Measurements from ENCODE around the gene SIL1. TPM values are rescaled to one million over a fixed set of nuclear protein-coding genes. Genes with fewer than 3 reads are reported as not detected.

The SIL1 gene
- total RNA-seq, 1 experiment from 2014 or later: 46.5 TPM

GRCh38 chr5:138952962-138953361 lies 245.2 kb downstream of the SIL1 start:
- Histone ChIP-seq H3K79me2 (ENCODE audit: low read depth) (no peaks in the 10 kb centered on the region), H3K9me3 (ENCODE audit: insufficient read depth, low read depth) (no peaks in the 10 kb centered on the region), H4K20me1 (ENCODE audit: insufficient read depth) (no peaks in the 10 kb centered on the region), H3F3A (ENCODE audit: insufficient read depth, low read depth) (no peaks in the 10 kb centered on the region), H3K4me3 (no peak overlapping the region), H3K36me3 (ENCODE audit: low read depth) (no peaks in the 10 kb centered on the region), H2AFZ (no peak overlapping the region), H3K4me1 (replicated peaks; ENCODE audit: insufficient read depth) (no peaks in the 10 kb centered on the region), H3K27me3 (ENCODE audit: insufficient read depth, low read depth) (no peaks in the 10 kb centered on the region), H3K4me2 (no peak overlapping the region), H3K9me2 (ENCODE audit: insufficient read depth) (no peaks in the 10 kb centered on the region), H3K27ac (no peak overlapping the region)
- intact Hi-C loops (cut with micrococcal nuclease; ENCODE audit: unreplicated experiment): no loop called here
- no peak for TF ChIP-seq CTCF (conservative IDR thresholded peaks at IDR 0.05)
- no peak for TF ChIP-seq EZH2 (IDR thresholded peaks at IDR 0.05; ENCODE audit: low read depth)
- DNase-seq: no peak
- ChIA-PET POLR2A (ENCODE audit: unreplicated experiment) (no interaction called here), CTCF (no interaction called here)
- no TSS peak for BruUV-seq (replicated peaks)

- no TSS peak for BruUV-seq (replicated peaks)
- ChIA-PET POLR2A (ENCODE audit: unreplicated experiment) (interaction anchor here (0.5 kb wide), 1 partner anchor 33 kb away, joined by 6 read pairs; no protein-coding TSS in a partner anchor), CTCF (no interaction called here)
- Histone ChIP-seq H3K4me1 (replicated peaks; ENCODE audit: insufficient read depth) (no peaks in the 10 kb centered on the region), H3K9me3 (ENCODE audit: insufficient read depth, low read depth) (no peaks in the 10 kb centered on the region), H3K27ac (no peak overlapping the region), H3K4me2 (no peak overlapping the region), H2AFZ (no peak overlapping the region), H3K9me2 (ENCODE audit: insufficient read depth) (no peaks in the 10 kb centered on the region), H3K4me3 (no peak overlapping the region), H3K36me3 (ENCODE audit: low read depth) (no peaks in the 10 kb centered on the region), H3K27me3 (ENCODE audit: insufficient read depth, low read depth) (no peaks in the 10 kb centered on the region), H4K20me1 (ENCODE audit: insufficient read depth) (no peaks in the 10 kb centered on the region), H3K79me2 (ENCODE audit: low read depth) (no peaks in the 10 kb centered on the region), H3F3A (ENCODE audit: insufficient read depth, low read depth) (no peaks in the 10 kb centered on the region)
- intact Hi-C loops (cut with micrococcal nuclease; ENCODE audit: unreplicated experiment): no loop called here
- DNase-seq: no peak
- TF ChIP-seq CTCF (conservative IDR thresholded peaks at IDR 0.05) (no peak), EZH2 (IDR thresholded peaks at IDR 0.05; ENCODE audit: low read depth) (no peak)
These were observed 246.0 kb downstream of the SIL1 start for GRCh38 chr5:138951986-138952735.

- H3K9me2 ChIP-seq (ENCODE audit: insufficient read depth): no peaks in the 10 kb centered on the region
- H3K9me3 ChIP-seq (ENCODE audit: insufficient read depth, low read depth): no peaks in the 10 kb centered on the region
- H3F3A ChIP-seq (ENCODE audit: insufficient read depth, low read depth): no peaks in the 10 kb centered on the region
- no peak overlapping the region for H3K4me2 ChIP-seq
- DNase-seq: no peak
- H4K20me1 ChIP-seq (ENCODE audit: insufficient read depth): no peaks in the 10 kb centered on the region
- no peaks in the 10 kb centered on the region for H3K36me3 ChIP-seq (ENCODE audit: low read depth)
- H3K79me2 ChIP-seq (ENCODE audit: low read depth): no peaks in the 10 kb centered on the region
- no peak for TF ChIP-seq CTCF (conservative IDR thresholded peaks at IDR 0.05)
- TF ChIP-seq EZH2 (IDR thresholded peaks at IDR 0.05; ENCODE audit: low read depth): no peak
- ChIA-PET CTCF (no interaction called here), POLR2A (ENCODE audit: unreplicated experiment) (interaction anchor here (0.6 kb wide), 1 partner anchor 28 kb away, joined by 4 read pairs; no protein-coding TSS in a partner anchor)
- no peak overlapping the region for H3K27ac ChIP-seq
- no peak overlapping the region for H2AFZ ChIP-seq
- H3K4me3 ChIP-seq: no peak overlapping the region
- no TSS peak for BruUV-seq (replicated peaks)
- intact Hi-C loops (cut with micrococcal nuclease; ENCODE audit: unreplicated experiment): no loop called here
- no peaks in the 10 kb centered on the region for H3K27me3 ChIP-seq (ENCODE audit: insufficient read depth, low read depth)
- H3K4me1 ChIP-seq (replicated peaks; ENCODE audit: insufficient read depth): no peaks in the 10 kb centered on the region
These were observed 246.8 kb downstream of the SIL1 start for GRCh38 chr5:138951091-138951985.
